GM21786 (cell line): ENCODE results near the gene PPP2R5E.

Experiments used
- ATAC-seq: cut with Tn5 transposase; IDR thresholded peaks from one replicate; pipeline ENCODE4 v1.9.1; 2021; ENCODE audit not compliant: unreplicated experiment

The PPP2R5E gene

GRCh38 chr14:63474111-63474510, 69.1 kb downstream of the PPP2R5E start:
- no peak for ATAC-seq

- no peak for ATAC-seq
Measured at GRCh38 chr14:63472986-63473788, 70.0 kb downstream of the PPP2R5E start.

GRCh38 chr14:63470962-63471793, 72.0 kb downstream of the PPP2R5E start:
- peak; percentile 91 for ATAC-seq

GRCh38 chr14:63468294-63468693, 74.9 kb downstream of the PPP2R5E start:
- no peak for ATAC-seq

GRCh38 chr14:63467440-63468072, 75.6 kb downstream of the PPP2R5E start:
- no peak for ATAC-seq

- ATAC-seq, result no peak
Measured at GRCh38 chr14:63465347-63465746, 77.8 kb downstream of the PPP2R5E start.

- no peak for ATAC-seq
Measured at GRCh38 chr14:63460680-63461369, 82.4 kb downstream of the PPP2R5E start.

GRCh38 chr14:63459738-63460137, 83.4 kb downstream of the PPP2R5E start:
- no peak for ATAC-seq

- no peak for ATAC-seq
Measured at GRCh38 chr14:63457498-63457897, 85.7 kb downstream of the PPP2R5E start.

GRCh38 chr14:63454863-63455622, 88.1 kb downstream of the PPP2R5E start:
- ATAC-seq, result peak; percentile 92

- ATAC-seq, result no peak
Measured at GRCh38 chr14:63454436-63454835, 88.7 kb downstream of the PPP2R5E start.

- ATAC-seq, result no peak
Measured at GRCh38 chr14:63453443-63453936, 89.7 kb downstream of the PPP2R5E start.

GRCh38 chr14:63452796-63453195, 90.4 kb downstream of the PPP2R5E start:
- ATAC-seq, result no peak

GRCh38 chr14:63448841-63449240, 94.3 kb downstream of the PPP2R5E start:
- no peak for ATAC-seq

GRCh38 chr14:63444588-63444987, 98.6 kb downstream of the PPP2R5E start:
- no peak for ATAC-seq

GRCh38 chr14:63443988-63444387, 99.2 kb downstream of the PPP2R5E start:
- no peak for ATAC-seq

- ATAC-seq, result no peak
Measured at GRCh38 chr14:63443361-63443760, 99.8 kb downstream of the PPP2R5E start.

GRCh38 chr14:63438065-63438757, 105.0 kb downstream of the PPP2R5E start:
- ATAC-seq, result no peak

- ATAC-seq, result no peak
Measured at GRCh38 chr14:63436286-63437098, 106.7 kb downstream of the PPP2R5E start.
